Measurements from ENCODE around the gene IRAK1.

Gene IRAK1

GRCh38 chrX:153961292-153961691 is 58.4 kb downstream of the IRAK1 start:
- no peak for TF ChIP-seq Cebpa-rat (IDR thresholded peaks at IDR 0.05)
- peaks cover 88% of the 10 kb centered on the region for H3K36me3 ChIP-seq

GRCh38 chrX:153960786-153961185 is 58.9 kb downstream of the IRAK1 start:
- peaks cover 94% of the 10 kb centered on the region for H3K36me3 ChIP-seq
- peaks cover 100% of the 10 kb centered on the region for H4K20me1 ChIP-seq

More at GRCh38 chrX:153961292-153961691, 58.4 kb downstream of the IRAK1 start:
- Histone ChIP-seq H3K9me3 (no peaks in the 10 kb centered on the region), H4K20me1 (peaks cover 100% of the 10 kb centered on the region), H3K27me3 (peaks cover 42% of the 10 kb centered on the region), H3K4me2 (no peak overlapping the region), H3K4me1 (peaks cover 21% of the 10 kb centered on the region), H3K4me3 (no peak overlapping the region), H3K27ac (no peak overlapping the region), H3K9ac (no peak overlapping the region)

More at GRCh38 chrX:153960786-153961185, 58.9 kb downstream of the IRAK1 start:
- H3K9me3 ChIP-seq: no peaks in the 10 kb centered on the region
- no peak overlapping the region for H3K27ac ChIP-seq
- H3K4me1 ChIP-seq: peaks cover 16% of the 10 kb centered on the region
- no peak for TF ChIP-seq Cebpa-rat (IDR thresholded peaks at IDR 0.05)
- H3K4me3 ChIP-seq: no peak overlapping the region
- H3K9ac ChIP-seq: no peak overlapping the region
- H3K4me2 ChIP-seq: no peak overlapping the region
- peaks cover 37% of the 10 kb centered on the region for H3K27me3 ChIP-seq

Measured in BLaER1 (cell line).